Cortex of kidney (tissue), 1 donor: ENCODE results near the gene RGS10.

Experiments used
- DNase-seq: peaks from one replicate; lab custom pipeline; 2025; lab: John Stamatoyannopoulos, UW

RGS10 gene

GRCh38 chr10:119496273-119496672 is 46.2 kb downstream of the RGS10 start:
- no peak for DNase-seq

- no peak for DNase-seq
These were observed 47.0 kb downstream of the RGS10 start for GRCh38 chr10:119495545-119495944.

- DNase-seq: no peak
These were observed 47.5 kb downstream of the RGS10 start for GRCh38 chr10:119495021-119495505.

- no peak for DNase-seq
These were observed 48.1 kb downstream of the RGS10 start for GRCh38 chr10:119494236-119495020.

GRCh38 chr10:119493155-119493554 is 49.4 kb downstream of the RGS10 start:
- no peak for DNase-seq

- no peak for DNase-seq
These were observed 50.4 kb downstream of the RGS10 start for GRCh38 chr10:119491966-119492757.

GRCh38 chr10:119489991-119490326 is 52.6 kb downstream of the RGS10 start:
- no peak for DNase-seq

- DNase-seq: no peak
These were observed 53.8 kb downstream of the RGS10 start for GRCh38 chr10:119488675-119489074.

GRCh38 chr10:119483839-119484238 is 58.7 kb downstream of the RGS10 start:
- no peak for DNase-seq

GRCh38 chr10:119483001-119483400 is 59.5 kb downstream of the RGS10 start:
- no peak for DNase-seq

GRCh38 chr10:119481781-119482426 is 60.6 kb downstream of the RGS10 start:
- no peak for DNase-seq

- no peak for DNase-seq
These were observed 61.9 kb downstream of the RGS10 start for GRCh38 chr10:119480667-119481066.

GRCh38 chr10:119479532-119479931 is 63.0 kb downstream of the RGS10 start:
- DNase-seq: no peak

- no peak for DNase-seq
These were observed 63.6 kb downstream of the RGS10 start for GRCh38 chr10:119478811-119479341.

- no peak for DNase-seq
These were observed 64.3 kb downstream of the RGS10 start for GRCh38 chr10:119478111-119478802.

- DNase-seq: no peak
These were observed 65.1 kb downstream of the RGS10 start for GRCh38 chr10:119477444-119477843.

- DNase-seq: no peak
These were observed 67.9 kb downstream of the RGS10 start for GRCh38 chr10:119474606-119475005.

GRCh38 chr10:119473771-119474170 is 68.7 kb downstream of the RGS10 start:
- DNase-seq: no peak

- no peak for DNase-seq
These were observed 71.4 kb downstream of the RGS10 start for GRCh38 chr10:119470920-119471702.

GRCh38 chr10:119469846-119470245 is 72.7 kb downstream of the RGS10 start:
- DNase-seq: no peak

- no peak for DNase-seq
These were observed 73.2 kb downstream of the RGS10 start for GRCh38 chr10:119469325-119469707.
